ENCODE data around the gene PPP1R11. TPM values are rescaled to one million over a fixed set of nuclear protein-coding genes. Genes with fewer than 3 reads are reported as not detected.
A peak's percentile ranks its signal among the peaks of the same experiment; 100 is the strongest.

Gene PPP1R11
- total and polyA plus RNA-seq, 2 of the 13 experiments (the other 11 are each of a cell fraction or from before 2014, with no cell fraction given): 32.1 to 58.9 TPM

GRCh38 chr6:30060606-30061091, 6.3 kb upstream of the PPP1R11 start (continued):
- TF ChIP-seq HNRNPK (IDR thresholded peaks at IDR 0.05; ENCODE audit: low read depth, low read length, poor library complexity, severe bottlenecking) (no peak), ZNF414 (CRISPR knock-in tag; IDR thresholded peaks at IDR 0.05) (peak; percentile 70; the same call in 1 of the 2 replicates), PATZ1 (CRISPR knock-in tag; IDR thresholded peaks at IDR 0.05) (no peak), ZNF343 (CRISPR knock-in tag; IDR thresholded peaks at IDR 0.05) (0 out of 2 replicates have a peak, but pooled peaks have one; percentile 75), ZSCAN21 (CRISPR knock-in tag; IDR thresholded peaks at IDR 0.05; ENCODE audit: borderline replicate concordance) (0 out of 2 replicates have a peak, but pooled peaks have one; percentile 3), SP2 (CRISPR knock-in tag; IDR thresholded peaks at IDR 0.05) (peak; percentile 52; the same call in 1 of the 2 replicates), ZNF253 (CRISPR knock-in tag; IDR thresholded peaks at IDR 0.05; ENCODE audit: borderline replicate concordance) (0 out of 2 replicates have a peak, but pooled peaks have one; percentile 29), ZNF510 (CRISPR knock-in tag; IDR thresholded peaks at IDR 0.05; ENCODE audit: low read depth) (0 out of 2 replicates have a peak, but pooled peaks have one; percentile 25), MEIS1 (CRISPR knock-in tag; IDR thresholded peaks at IDR 0.05; ENCODE audit: borderline replicate concordance) (peak; percentile 18), PLSCR1 (CRISPR knock-in tag; IDR thresholded peaks at IDR 0.05; ENCODE audit: borderline replicate concordance) (0 out of 2 replicates have a peak, but pooled peaks have one; percentile 33), ZNF124 (CRISPR knock-in tag; IDR thresholded peaks at IDR 0.05) (0 out of 2 replicates have a peak, but pooled peaks have one; percentile 89), ZNF572 (CRISPR knock-in tag; IDR thresholded peaks at IDR 0.05) (peak; percentile 90; the same call in 1 of the 2 replicates), ZNF512 (CRISPR knock-in tag; IDR thresholded peaks at IDR 0.05) (no peak), ZNF737 (CRISPR knock-in tag; IDR thresholded peaks at IDR 0.05; ENCODE audit: borderline replicate concordance) (no peak), ZNF451 (CRISPR knock-in tag; IDR thresholded peaks at IDR 0.05) (peak; percentile 30; the same call in 1 of the 2 replicates), ZSCAN30 (CRISPR knock-in tag; IDR thresholded peaks at IDR 0.05) (peak; percentile 16; the same call in 1 of the 2 replicates), KDM5A (IDR thresholded peaks at IDR 0.05; ENCODE audit: borderline replicate concordance, low read length) (peak; percentile 99), ZC3H4 (CRISPR knock-in tag; IDR thresholded peaks at IDR 0.05; ENCODE audit: borderline replicate concordance) (peak; percentile 57; the same call in 1 of the 2 replicates), RARG (CRISPR knock-in tag; IDR thresholded peaks at IDR 0.05; ENCODE audit: low read depth) (no peak), SYNCRIP (IDR thresholded peaks at IDR 0.05; ENCODE audit: insufficient read depth, low read depth, low read length) (no peak), HOXA9 (CRISPR knock-in tag; IDR thresholded peaks at IDR 0.05; ENCODE audit: borderline replicate concordance) (no peak), ZNF18 (CRISPR knock-in tag; IDR thresholded peaks at IDR 0.05; ENCODE audit: insufficient replicate concordance) (peak; percentile 51)
